Astrocyte (in vitro differentiated cells and primary cell): ENCODE data around the gene ERICH3. TPM values are rescaled to one million over a fixed set of nuclear protein-coding genes. Genes with fewer than 3 reads are reported as not detected.

Experiments
- DNase-seq: peaks from one replicate; pipeline ENCODE4 v3.0.0-alpha.2; 2010; ENCODE audit warnings: low read depth
- FAIRE-seq: peaks from 2 replicates; lab custom pipeline; 2011; peaks lifted over from hg19 to GRCh38; lab: Jason Lieb, UNC
- H2AFZ ChIP-seq: 2 replicates; pipeline ENCODE4 v1.6.0; 2012; ENCODE audit warnings: low read depth, low read length, inconsistent platforms
- H3K27ac ChIP-seq: 2 replicates; pipeline ENCODE4 v1.5.1; 2011; ENCODE audit warnings: low read depth, low read length, inconsistent platforms
- H3K27me3 ChIP-seq: 2 replicates; pipeline ENCODE4 v1.6.0; 2011; ENCODE audit warnings: low read length, inconsistent platforms; ENCODE audit not compliant: insufficient read depth
- H3K36me3 ChIP-seq: 2 replicates; pipeline ENCODE4 v1.5.1; 2011; ENCODE audit warnings: low read length, inconsistent platforms; ENCODE audit not compliant: insufficient read depth
- H3K4me1 ChIP-seq: 2 replicates; pipeline ENCODE4 v1.5.1; 2011; ENCODE audit warnings: low read length, inconsistent platforms; ENCODE audit not compliant: insufficient read depth
- H3K4me2 ChIP-seq: 2 replicates; pipeline ENCODE4 v1.6.0; 2012; ENCODE audit warnings: low read length, inconsistent platforms
- H3K4me3 ChIP-seq: 2 replicates; pipeline ENCODE4 v1.5.1; 2011; ENCODE audit warnings: low read depth, mild to moderate bottlenecking, low read length, inconsistent platforms; ENCODE audit not compliant: insufficient read depth
- H3K79me2 ChIP-seq: 2 replicates; pipeline ENCODE4 v1.6.0; 2012; ENCODE audit warnings: mild to moderate bottlenecking, low read length, inconsistent platforms; ENCODE audit not compliant: insufficient read depth
- H3K9ac ChIP-seq: 2 replicates; pipeline ENCODE4 v1.6.0; 2012; ENCODE audit warnings: mild to moderate bottlenecking, low read length, inconsistent platforms
- H3K9me3 ChIP-seq: 2 replicates; pipeline ENCODE4 v1.5.1; 2012; ENCODE audit warnings: low read depth, mild to moderate bottlenecking, low read length, inconsistent platforms; ENCODE audit not compliant: insufficient read depth
- H4K20me1 ChIP-seq: 2 replicates; pipeline ENCODE4 v1.6.0; 2012; ENCODE audit warnings: low read length, inconsistent platforms; ENCODE audit not compliant: insufficient read depth
- H3K27ac Mint-ChIP-seq: one replicate; pipeline ENCODE4 v1.8.0; 2021; ENCODE audit warnings: mild to moderate bottlenecking, mixed read lengths; ENCODE audit not compliant: unreplicated experiment
- H3K27me3 Mint-ChIP-seq: one replicate; pipeline ENCODE4 v1.8.0; 2021; ENCODE audit warnings: low read depth, mixed read lengths; ENCODE audit not compliant: unreplicated experiment
- H3K36me3 Mint-ChIP-seq: one replicate; pipeline ENCODE4 v1.8.0; 2021; ENCODE audit warnings: low read depth, mixed read lengths; ENCODE audit not compliant: unreplicated experiment
- H3K4me1 Mint-ChIP-seq: one replicate; pipeline ENCODE4 v1.8.0; 2021; ENCODE audit warnings: low read depth, mixed read lengths; ENCODE audit not compliant: unreplicated experiment
- H3K4me3 Mint-ChIP-seq: one replicate; pipeline ENCODE4 v1.8.0; 2021; ENCODE audit warnings: mild to moderate bottlenecking, moderate library complexity, mixed read lengths; ENCODE audit not compliant: unreplicated experiment
- H3K9me3 Mint-ChIP-seq: one replicate; pipeline ENCODE4 v1.8.0; 2021; ENCODE audit warnings: mild to moderate bottlenecking, mixed read lengths; ENCODE audit not compliant: unreplicated experiment
- CTCF ChIP-seq: IDR thresholded peaks from 2 replicates; pipeline ENCODE4 v1.5.1; 2011; ENCODE audit warnings: low read depth, mild to moderate bottlenecking, inconsistent platforms, low read length, moderate library complexity; ENCODE audit not compliant: insufficient read depth
- EZH2 ChIP-seq: IDR thresholded peaks from 2 replicates; pipeline ENCODE4 v1.6.1; 2012; ENCODE audit warnings: mild to moderate bottlenecking, low read length, inconsistent platforms; ENCODE audit not compliant: insufficient read depth
- total RNA-seq: library from RNA; stranded (reverse); gene quantifications from 2 replicates; pipeline ENCODE4 v1.2.1, GENCODE V29; 2021

The ERICH3 gene
- total RNA-seq, 1 donor from 2014 or later, result not detected

DNA sequence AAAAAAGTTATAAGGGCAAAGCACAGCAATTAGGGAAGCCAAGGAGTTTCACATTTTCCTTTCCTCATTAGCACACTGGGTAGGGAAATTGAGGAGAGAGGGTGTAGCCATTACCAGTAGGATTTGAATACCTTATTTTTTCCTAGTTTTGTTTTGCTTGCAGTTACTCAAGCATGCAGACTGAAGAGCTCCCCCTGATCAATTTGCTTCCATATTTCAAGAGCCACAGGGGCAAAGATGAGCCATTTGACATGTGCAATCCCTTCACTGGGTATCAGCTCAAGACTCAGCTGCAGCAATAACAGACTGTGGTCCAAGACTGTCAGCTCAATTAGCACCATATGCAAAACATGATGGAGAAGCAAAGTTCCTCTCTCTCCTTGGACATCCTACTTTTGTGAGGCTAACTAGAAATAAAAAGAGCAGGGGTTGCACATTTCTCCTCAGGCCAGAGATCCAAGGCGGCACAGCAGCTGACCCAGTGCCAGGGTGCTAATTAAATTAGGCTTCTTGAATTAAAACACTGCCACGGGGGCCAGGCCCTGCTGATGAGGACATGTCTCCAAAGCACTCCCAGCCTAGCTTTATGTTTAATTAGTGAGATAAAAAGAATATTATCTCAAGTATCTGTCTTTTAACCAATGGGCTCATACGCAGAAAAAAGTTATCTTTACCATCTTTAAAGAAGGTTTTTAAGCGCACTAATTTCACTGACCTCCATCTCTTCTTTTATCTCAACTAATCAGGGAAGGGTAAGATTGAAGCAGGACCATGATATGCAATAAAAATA lies 124.4 kb downstream of the ERICH3 start:
- no peak overlapping the region for H3K27ac ChIP-seq
- H3K27me3 ChIP-seq, result no peaks in the 10 kb centered on the region
- H3K36me3 ChIP-seq, result no peaks in the 10 kb centered on the region
- FAIRE-seq (no peak), DNase-seq (no peak)
- no peaks in the 10 kb centered on the region for H4K20me1 ChIP-seq
- H3K27me3 Mint-ChIP-seq, result no peaks in the 10 kb centered on the region
- H3K9me3 Mint-ChIP-seq, result peaks cover 1% of the 10 kb centered on the region
- TF ChIP-seq CTCF (no peak), EZH2 (no peak)
- H3K4me1 Mint-ChIP-seq, result no peaks in the 10 kb centered on the region
- H3K4me3 Mint-ChIP-seq, result no peak overlapping the region
- H3K4me3 ChIP-seq, result no peak overlapping the region
- no peaks in the 10 kb centered on the region for H3K9me3 ChIP-seq
- H2AFZ ChIP-seq, result no peak overlapping the region
- no peaks in the 10 kb centered on the region for H3K4me1 ChIP-seq
- H3K79me2 ChIP-seq, result no peaks in the 10 kb centered on the region
- H3K9ac ChIP-seq, result no peak overlapping the region
- no peak overlapping the region for H3K4me2 ChIP-seq
- no peaks in the 10 kb centered on the region for H3K36me3 Mint-ChIP-seq
- H3K27ac Mint-ChIP-seq, result no peak overlapping the region

DNA sequence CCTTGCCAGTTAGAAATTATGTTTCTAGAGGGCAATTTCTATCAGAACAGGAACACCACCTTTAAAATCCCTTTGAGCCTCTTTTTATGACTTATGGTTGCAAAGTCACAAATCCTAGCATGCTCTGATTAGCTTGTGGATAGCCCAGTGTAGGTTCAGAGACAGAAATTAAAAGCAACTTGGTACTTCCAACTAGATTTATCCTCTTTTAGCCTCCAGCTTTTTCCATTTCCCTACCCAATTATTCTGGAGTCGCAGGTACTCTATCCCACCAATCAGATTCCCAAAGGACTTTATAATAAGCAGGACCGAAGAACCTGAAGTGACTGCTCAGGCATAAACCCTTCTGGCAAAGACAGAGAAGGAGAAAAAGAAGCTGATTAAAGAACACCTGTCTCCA lies 127.8 kb downstream of the ERICH3 start:
- Histone ChIP-seq H3K4me3 (no peak overlapping the region), H2AFZ (no peak overlapping the region), H3K27ac (no peak overlapping the region), H3K36me3 (no peaks in the 10 kb centered on the region), H3K9me3 (no peaks in the 10 kb centered on the region), H3K9ac (no peak overlapping the region), H3K27me3 (no peaks in the 10 kb centered on the region), H4K20me1 (no peaks in the 10 kb centered on the region), H3K4me1 (no peaks in the 10 kb centered on the region), H3K79me2 (no peaks in the 10 kb centered on the region), H3K4me2 (no peak overlapping the region)
- H3K9me3 Mint-ChIP-seq, result peaks cover 1% of the 10 kb centered on the region
- TF ChIP-seq EZH2 (no peak), CTCF (no peak)
- DNase-seq (no peak), FAIRE-seq (no peak)
- no peaks in the 10 kb centered on the region for H3K36me3 Mint-ChIP-seq
- no peaks in the 10 kb centered on the region for H3K27me3 Mint-ChIP-seq
- no peaks in the 10 kb centered on the region for H3K4me1 Mint-ChIP-seq
- no peak overlapping the region for H3K27ac Mint-ChIP-seq
- no peak overlapping the region for H3K4me3 Mint-ChIP-seq

DNA sequence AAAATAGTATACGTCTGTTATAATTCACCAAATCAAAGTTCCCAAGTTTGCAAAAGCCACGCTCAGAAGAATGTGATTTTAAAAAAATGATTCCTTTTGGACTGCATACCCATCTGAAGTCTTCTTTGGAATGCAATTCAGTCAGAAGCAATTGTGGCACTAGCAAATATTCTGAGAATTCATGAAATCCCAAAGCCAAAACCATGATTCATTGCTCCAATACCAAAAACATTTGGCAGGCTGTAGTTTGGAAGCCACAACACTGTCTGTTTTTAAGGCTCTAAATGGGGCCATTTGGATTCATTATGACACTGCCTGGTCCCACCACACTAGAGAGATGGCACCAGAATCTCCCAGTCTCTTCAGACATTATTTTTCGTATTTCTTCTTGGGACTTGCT lies 139.4 kb downstream of the ERICH3 start:
- Histone ChIP-seq H3K27me3 (no peaks in the 10 kb centered on the region), H3K9ac (no peak overlapping the region), H3K4me1 (no peaks in the 10 kb centered on the region), H3K4me3 (no peak overlapping the region), H3K9me3 (no peaks in the 10 kb centered on the region), H4K20me1 (no peaks in the 10 kb centered on the region), H3K36me3 (no peaks in the 10 kb centered on the region), H3K79me2 (no peaks in the 10 kb centered on the region), H3K4me2 (no peak overlapping the region), H2AFZ (no peak overlapping the region), H3K27ac (no peak overlapping the region)
- no peaks in the 10 kb centered on the region for H3K36me3 Mint-ChIP-seq
- H3K4me3 Mint-ChIP-seq, result no peak overlapping the region
- FAIRE-seq, result peak; percentile 32
- no peaks in the 10 kb centered on the region for H3K9me3 Mint-ChIP-seq
- TF ChIP-seq EZH2 (no peak), CTCF (no peak)
- peak; percentile 88 for DNase-seq
- H3K4me1 Mint-ChIP-seq, result peaks cover 25% of the 10 kb centered on the region
- no peaks in the 10 kb centered on the region for H3K27me3 Mint-ChIP-seq
- H3K27ac Mint-ChIP-seq, result no peak overlapping the region
